GM18907 (cell line): ENCODE results near the gene SAMD4A.

Experiments
- ATAC-seq: cut with Tn5 transposase; IDR thresholded peaks from one replicate; pipeline ENCODE4 v1.9.1; 2021; ENCODE audit warnings: mild to moderate bottlenecking, moderate library complexity; ENCODE audit not compliant: unreplicated experiment

The SAMD4A gene

DNA sequence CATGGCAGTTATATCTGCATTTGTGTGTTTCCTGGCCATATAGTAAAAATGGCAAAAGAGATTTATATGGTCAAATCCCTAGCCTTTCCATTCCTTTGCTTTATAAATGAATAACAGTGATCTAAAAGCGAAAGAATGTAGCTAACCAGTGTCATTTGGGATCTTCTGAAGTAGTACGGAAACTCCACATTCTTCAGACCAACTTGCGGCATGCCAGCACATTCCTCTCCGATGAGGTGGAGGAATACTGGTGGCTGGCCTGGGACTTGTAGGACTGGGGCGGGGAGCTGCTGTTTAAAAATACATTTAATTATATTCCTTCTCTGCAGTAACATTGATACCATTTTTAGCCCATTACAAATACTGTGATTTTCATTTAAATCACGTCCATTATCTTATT, 85.3 kb downstream of the SAMD4A start:
- no peak for ATAC-seq

DNA sequence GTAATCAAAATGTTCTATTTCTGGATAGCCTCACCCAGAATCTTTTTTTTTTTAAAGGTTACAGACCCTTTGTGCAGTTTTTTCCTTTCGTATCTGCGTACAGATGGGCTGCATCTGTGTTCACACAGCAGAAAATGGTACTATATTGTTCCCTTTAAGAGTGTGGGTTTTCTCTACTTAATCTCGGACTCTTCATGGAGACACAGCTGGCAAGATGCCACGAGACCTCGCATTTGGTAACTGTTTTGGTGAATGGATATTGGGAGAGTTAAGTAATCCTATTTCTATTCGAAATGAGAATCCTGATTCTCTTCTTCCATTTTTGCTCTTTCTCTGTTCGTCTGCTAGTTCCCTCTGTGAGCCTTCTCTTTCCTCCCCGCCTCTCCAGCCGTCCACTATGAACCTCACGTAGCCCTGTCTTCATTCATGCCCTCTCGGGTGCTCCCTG, 85.7 kb downstream of the SAMD4A start:
- ATAC-seq = no peak

DNA sequence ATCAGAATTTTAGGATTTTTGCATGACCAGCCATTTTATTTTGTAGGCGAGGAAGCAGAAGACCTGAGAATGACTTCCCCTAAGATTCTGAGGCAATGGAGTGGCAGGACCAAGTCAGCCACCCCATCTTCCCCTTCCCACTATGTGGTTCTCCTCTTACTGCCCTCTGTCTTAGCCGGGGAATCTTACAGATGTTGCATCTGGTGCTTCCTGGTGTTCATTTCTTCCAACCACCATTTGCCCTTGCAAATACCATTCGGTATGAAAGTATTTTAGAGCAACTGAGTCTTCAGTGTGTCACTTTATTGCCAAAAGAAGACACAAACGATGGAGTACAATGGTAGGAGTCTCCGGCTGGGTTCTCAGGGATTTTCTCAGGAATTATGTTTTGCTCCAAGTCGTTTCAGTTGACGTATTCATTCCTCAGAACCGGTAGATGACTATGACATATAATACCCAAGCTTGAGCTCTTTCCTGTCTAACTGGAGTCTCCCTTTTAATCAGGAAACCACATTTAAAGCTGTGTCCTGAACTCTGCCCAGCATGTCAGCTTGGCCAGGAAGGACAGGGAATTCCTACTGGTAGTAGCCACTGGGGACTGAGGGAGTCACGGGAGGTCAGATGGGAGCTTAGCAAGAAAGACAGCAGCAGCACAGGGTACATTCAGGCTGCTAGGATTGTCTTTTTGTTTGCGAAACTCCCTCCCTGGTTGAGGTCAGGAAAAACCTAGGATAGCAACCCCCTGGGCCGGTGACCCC, 87.0 kb downstream of the SAMD4A start:
- no peak for ATAC-seq

DNA sequence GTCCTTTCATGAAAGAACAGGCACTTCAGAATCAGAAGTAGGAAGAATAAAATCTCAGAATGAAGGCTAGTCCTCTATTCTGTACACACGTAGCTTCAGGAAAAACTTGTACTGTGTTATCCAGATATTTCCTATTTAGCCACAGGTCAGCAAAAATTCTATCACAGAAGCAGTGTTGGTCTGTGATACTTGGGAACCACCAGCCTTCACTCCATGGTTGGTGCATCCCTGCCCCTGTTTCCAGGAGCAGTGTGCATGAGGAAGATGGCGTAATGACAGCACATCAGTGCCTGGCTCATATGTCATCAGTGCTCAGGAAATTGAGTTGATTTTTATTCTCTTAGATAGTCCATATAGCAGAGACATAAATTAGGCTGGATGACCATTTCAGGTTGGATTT, 87.7 kb downstream of the SAMD4A start:
- ATAC-seq = no peak

DNA sequence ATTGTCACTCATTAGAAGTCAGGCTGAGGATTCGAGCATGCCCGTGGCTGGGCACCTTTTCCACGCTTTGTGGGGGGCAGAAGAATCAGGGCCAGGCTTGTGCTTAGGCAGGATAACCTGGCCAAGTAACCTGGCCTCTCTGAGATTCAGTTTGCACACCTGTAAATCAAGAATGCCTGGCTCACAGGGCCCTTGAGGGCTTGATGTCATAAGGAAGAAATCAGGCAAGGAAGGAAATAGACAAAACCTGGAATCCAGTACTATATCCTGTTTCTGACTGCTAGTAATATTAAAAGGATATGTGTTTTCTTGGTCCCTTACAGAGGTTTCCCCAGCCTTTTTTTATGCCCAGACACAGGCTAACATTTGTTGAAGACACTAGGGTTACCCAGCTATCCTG, 91.9 kb downstream of the SAMD4A start:
- no peak for ATAC-seq

DNA sequence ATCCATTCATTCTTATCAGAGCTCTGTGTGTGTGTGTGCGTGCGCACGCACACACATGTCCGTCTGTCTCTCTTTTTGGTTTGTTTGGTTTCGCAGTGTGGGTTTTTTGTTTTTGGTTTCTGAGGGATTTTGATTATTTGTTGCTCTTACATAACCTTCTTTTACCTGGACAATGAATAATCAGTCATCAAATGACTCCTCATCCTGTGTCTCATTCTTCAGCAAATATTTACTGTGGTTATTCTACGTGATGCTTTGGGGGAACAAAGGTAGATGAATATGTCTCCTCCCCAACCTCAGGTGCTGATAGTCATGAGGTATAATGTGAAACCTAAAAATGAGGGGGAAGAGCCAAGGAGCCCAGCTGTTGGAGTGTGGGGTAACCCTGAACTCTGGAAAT, 92.4 kb downstream of the SAMD4A start:
- no peak for ATAC-seq

DNA sequence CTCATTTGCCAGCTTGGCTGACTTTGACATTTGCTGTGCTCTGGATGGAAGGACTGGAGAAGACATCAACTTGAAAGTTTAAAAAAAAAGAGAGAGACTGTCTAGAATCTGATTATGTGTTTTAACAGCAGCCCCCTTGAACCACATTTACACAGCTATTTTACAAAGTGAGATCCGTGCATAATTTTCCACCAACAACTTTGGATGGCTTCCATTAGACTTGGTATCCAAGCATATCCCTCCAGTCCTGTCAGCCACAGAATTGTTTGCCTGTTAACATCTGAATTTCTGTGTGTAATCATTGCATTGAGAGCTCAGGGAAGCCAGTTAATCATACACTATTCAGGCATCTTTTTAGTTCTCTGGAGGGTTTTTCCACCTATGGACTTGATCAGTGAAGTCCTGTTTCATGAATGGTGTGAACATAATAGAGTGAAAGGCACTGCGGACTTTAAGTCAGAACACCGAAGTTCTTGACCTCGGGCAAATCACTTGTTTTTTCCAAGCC, 93.7 kb downstream of the SAMD4A start:
- ATAC-seq = no peak

DNA sequence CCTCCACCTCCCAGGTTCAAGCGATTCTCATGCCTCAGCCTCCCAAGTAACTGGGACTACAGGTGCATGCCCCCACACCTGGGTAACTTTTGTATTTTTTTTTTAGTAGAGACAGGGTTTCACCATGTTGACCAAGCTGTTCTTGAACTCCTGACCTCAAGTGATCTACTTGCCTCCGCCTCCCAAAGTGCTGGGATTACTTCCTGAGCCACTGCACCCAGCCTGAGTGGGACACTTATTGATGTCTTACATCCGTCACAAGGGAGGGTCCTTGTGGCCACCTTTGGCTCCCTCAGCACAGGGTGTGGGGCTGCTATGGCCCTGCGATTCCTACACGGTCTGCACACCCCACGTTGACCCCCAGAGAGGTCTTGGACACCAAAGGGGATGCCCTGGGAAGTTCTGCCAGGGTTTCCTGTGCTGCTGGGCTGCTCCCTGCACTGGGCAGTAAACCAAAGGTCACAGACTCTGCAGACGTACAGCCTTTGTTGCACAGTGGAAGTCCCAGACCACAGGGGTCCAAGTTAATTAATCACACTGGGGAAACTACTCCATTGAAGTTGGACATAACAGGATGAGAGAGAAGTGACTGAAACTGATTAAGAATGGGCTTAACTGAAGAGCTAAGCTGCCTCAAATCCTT, 95.7 kb downstream of the SAMD4A start:
- ATAC-seq = no peak

DNA sequence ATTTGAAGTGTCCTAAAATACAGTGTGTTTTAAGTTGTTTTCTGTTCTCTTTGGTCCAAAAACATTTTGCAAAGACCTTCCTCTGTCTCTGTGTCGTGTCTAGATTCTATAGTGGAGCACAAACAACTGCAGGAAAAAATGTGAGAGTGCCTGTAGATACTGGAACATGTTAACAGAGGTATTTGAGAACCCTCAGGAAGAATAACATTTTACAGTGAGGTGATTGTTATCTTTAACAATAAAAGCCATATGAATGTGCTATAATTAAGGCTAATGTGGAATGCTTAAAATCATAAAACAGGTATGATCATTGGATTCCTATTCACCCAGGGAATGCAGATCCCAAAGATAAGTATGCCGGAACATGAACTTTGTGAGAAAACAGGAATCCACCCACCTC, 98.0 kb downstream of the SAMD4A start:
- no peak for ATAC-seq

DNA sequence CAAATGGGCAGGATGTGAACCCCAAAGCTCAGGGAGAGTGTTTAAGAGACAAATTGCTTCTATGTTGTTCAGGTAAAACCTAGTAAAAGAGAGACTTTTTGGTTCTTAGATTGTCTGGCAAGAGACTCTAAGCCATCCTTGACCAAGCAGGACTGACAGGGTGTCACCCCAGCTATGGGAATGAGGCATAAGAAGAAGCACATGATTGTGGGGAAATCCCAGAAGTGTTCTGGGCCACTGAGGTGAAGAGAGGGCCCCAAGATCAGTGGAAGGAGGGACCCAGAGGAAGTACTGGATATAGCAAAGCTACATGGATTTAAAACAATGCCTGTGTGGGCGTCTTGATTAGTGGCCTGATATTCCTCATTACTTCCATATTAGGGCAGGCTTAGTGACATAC, 99.0 kb downstream of the SAMD4A start:
- no peak for ATAC-seq

DNA sequence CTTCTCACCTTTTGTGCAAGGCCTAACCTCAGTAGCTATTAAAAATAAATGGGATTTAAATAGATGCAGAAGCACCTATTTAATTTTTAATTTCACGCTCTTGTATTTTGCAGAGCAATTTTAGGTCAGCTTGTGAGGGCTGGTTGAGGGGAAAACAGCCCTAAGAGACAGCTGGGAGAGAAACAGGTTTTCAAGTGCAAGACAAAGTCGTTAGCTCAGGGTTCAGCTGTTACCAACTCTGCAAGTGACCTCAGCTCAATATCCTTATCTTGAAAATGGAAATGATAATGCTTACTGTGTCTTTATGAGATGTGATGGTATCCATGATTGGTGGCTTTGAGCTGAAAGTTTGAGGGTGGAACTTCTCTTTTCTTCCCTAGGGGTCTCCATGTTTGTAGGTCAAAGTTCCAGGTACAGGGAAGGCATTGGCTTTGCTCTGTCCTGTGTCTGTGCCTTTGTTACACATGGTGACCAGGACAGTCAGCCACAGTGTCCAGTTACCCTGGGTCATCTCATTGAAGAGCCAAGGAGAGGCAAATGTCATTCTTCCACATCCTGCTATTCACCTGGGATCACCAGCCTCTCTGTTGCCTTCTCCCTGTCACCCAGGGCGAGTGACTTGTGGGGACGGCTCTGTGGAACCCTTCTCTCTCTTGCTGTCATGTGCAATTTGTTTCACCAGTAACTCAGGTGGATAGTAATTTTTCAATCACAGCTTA, 100.3 kb downstream of the SAMD4A start:
- ATAC-seq = no peak

DNA sequence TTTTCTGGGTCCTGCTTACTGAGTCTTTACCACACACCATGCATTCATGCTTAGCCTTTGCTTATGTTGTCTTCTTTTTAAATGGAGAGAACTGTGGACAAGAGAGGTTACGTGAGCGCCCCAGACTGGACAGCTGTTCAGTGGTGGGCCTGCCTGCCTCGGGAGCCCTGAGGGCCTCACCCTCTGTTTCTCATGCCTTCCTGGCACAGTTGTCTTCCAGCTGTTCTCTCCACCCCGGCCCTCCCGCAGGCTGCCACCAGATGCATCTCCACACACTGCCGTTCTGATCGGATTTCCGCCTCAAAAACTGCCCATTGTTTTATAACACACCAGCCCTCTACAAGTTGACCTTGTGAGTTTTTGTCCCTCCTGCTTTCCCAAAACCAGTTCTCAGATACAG, 100.8 kb downstream of the SAMD4A start:
- ATAC-seq = no peak

DNA sequence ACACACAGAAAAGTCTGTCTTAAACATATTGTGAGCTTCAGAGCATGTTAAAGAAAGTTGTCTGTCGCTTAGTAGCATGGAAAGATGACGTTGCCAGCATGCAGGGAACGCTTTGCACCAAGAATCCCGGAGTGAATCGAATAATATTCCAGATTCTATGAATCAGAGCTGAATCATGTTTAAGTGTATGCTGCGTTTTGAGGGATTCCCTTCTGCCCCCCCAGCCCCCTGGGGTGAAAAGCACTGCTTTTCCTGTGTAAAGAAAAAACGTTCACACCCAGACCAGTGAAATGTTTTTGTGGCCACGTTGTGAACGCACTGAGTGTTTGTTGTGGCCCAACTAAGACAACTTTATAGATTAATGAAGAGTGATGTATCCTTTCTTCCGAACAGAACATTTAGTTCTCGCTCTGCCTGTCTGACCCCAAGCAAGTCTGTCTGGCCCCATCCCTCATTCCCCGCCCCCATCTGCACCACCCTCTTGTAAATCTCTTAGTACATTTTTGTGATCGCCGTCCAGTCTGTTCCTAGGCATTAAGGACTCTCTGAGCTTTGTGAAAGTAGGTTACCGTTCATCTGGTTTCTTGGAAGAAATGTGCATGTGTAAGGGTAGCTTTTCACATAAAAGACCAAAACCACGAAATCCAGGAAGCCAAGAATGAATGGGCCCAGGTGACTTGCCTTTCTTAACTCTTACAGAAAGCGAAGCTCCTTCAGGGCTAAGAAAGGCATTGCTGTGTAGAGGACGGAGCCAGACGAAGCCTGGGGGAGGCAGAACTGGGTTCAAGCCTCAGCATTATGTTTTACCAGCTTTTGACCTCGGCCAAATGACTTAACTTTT, 103.0 kb downstream of the SAMD4A start:
- no peak for ATAC-seq

DNA sequence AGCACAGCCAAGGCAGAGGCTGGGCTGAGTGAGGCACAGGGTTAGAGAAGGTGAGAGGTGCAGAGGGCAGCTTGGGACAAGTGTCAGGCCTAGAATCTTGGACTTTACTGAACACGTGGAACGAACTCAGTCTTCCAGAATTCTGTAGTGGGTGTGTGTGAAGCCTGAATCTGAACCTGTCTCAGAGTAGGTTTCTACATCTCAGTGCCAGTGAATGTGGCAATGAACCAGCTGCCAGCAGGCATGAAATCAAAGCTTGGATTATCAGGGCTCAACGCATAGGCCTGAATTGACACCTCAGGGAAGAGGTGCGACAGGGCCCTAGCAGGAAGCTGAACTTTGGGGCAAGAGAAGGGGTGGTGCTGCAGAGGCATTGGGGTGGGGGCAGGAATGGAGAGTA, 104.6 kb downstream of the SAMD4A start:
- ATAC-seq = no peak

DNA sequence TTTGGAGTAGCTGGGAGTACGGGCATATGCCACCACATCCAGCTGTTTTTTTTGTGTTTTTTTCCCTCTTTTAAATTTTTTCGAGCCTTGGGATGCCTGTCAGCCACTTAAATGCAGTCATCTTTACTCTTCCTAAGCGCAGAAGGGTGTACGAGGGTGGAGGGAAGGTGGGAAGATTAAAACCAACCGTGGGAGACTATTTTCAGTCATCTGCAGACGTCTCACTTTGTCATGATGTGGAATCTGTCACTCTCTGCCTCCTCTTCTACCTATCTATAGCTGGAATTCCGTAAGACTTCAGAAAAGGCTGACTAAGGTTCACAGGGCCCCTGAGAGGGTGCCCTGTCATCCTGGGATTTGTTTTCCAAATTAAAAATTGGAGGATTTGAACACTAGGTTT, 105.3 kb downstream of the SAMD4A start:
- no peak for ATAC-seq

DNA sequence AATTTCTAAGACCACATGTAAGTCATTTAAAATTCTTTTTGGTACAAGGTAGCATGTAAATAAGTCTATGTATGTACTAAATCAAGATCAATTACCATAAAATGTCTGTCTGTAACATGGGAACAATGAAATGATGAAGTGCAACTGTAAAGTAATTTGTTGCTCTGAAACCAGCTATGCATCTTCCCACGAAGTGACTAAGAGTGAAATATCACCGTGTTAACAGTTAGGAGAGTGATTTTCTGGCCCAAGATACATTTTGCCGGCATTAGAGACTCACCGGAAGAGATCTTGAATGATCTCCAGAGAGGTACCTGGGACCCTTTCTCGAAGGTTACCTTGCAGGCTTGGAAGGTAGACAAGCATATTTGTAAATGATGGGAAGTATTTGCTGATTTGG, 105.8 kb downstream of the SAMD4A start:
- no peak for ATAC-seq

DNA sequence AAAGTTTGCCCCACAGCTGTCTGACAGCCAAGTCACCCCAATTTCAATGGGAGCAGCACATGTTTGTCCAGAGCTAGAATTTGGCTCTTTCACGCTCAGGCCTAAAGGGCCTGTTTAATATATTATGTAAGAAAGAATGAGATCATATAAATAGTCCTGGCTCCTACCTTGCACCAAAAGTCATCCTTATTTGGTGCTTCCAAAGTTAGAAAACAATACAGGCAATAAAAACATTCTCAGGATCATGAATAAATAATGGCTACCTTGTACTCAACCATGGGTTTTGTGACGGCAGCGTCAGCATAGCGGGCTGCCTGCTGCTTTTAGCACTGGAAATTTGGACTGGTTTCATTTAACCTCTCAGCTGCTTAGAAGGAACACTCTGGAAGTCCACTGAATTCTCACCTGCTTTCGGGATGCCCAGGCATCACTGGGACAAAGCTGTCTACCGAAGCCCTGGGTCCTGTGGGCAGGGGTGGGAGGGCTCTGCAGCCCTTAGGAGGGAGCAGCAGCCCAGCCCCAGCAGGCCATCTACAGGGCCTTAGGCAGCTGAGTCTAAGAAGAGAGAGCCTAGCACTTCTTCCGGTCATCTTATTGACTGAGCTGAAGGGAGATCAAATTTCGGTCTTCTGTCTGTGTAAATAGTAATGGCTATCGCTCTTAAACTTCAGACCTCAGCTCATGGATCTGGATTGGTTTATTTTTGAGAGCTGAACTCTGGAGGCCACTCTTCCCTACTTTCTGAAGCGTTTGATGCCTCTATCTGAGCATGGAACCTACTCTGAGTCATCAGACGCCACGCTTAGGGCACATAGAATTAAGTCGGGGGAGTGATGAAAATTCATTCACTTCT, 106.5 kb downstream of the SAMD4A start:
- no peak for ATAC-seq

DNA sequence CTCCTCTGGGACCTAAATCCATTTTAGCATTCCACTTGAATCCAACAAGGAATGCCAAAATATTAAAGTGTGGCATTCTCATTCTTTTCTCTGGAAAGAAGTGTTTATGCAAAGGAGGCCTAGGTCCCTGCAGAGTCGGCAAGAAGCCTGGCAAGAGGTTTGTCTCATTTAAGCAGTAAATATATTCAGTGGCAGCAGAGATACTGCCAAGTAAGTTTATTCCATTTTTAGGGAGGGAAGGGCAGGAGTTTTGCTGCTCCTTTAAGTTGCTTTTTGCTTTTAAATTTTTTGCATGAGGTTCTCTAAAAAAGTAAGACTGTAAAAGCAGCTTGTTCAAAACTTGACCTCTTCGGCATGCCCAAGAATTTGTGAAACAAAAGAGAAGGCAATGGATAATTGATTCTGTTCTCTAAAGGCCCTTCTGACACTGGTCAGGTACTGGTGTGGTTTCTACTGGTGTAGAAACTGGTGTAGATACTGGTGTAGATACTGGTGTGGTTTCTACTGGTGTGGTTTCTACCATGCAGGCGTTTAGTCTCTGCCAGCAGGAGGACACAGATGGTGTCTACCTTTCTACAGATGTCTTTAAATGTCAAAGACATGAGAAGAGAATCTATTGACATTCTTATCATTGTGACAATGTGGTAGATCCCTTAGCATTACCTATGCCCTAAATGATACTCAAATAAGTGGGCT, 107.3 kb downstream of the SAMD4A start:
- no peak for ATAC-seq
